DOHH2 (cell line): ENCODE results near the gene SLAIN1.

Source experiments
- H3F3A ChIP-seq: fragments of 200-600 bp; sonication (generic), shearing (Covaris generic); 2 replicates; pipeline ENCODE4 v1.6.0; 2016; ENCODE audit warnings: antibody characterized with exemption, mild to moderate bottlenecking; ENCODE audit not compliant: control insufficient read depth, insufficient read depth
- H3K27ac ChIP-seq: fragments of 200-600 bp; sonication (generic); 2 replicates; pipeline ENCODE4 v1.5.1; 2014; ENCODE audit warnings: low read depth, mild to moderate bottlenecking, low read length, moderate library complexity
- H3K27me3 ChIP-seq: fragments of 200-600 bp; sonication (generic); 2 replicates; pipeline ENCODE4 v1.6.1; 2014; ENCODE audit warnings: mild to moderate bottlenecking, low read length, mixed read lengths; ENCODE audit not compliant: control insufficient read depth
- H3K36me3 ChIP-seq: fragments of 200-600 bp; sonication (generic); 2 replicates; pipeline ENCODE4 v1.6.1; 2014; ENCODE audit warnings: mild to moderate bottlenecking, low read length, moderate library complexity, mixed read lengths; ENCODE audit not compliant: control insufficient read depth
- H3K4me1 ChIP-seq: fragments of 200-600 bp; sonication (generic); 2 replicates; pipeline ENCODE4 v1.6.1; 2014; ENCODE audit warnings: mild to moderate bottlenecking, low read length, mixed read lengths; ENCODE audit not compliant: control insufficient read depth
- H3K4me2 ChIP-seq: fragments of 200-600 bp; sonication (generic); 2 replicates; pipeline ENCODE4 v1.6.0; 2014; ENCODE audit warnings: mild to moderate bottlenecking, low read length, moderate library complexity
- H3K4me3 ChIP-seq: fragments of 200-600 bp; sonication (generic); 2 replicates; pipeline ENCODE4 v1.5.1; 2014; ENCODE audit warnings: mild to moderate bottlenecking, low read length, mixed read lengths
- H3K79me2 ChIP-seq: fragments of 200-600 bp; sonication (generic); 2 replicates; pipeline ENCODE4 v1.6.1; 2014; ENCODE audit warnings: mild to moderate bottlenecking, low read length, mixed read lengths; ENCODE audit not compliant: control insufficient read depth
- H3K9me2 ChIP-seq: fragments of 200-600 bp; sonication (generic); replicated peaks from 2 replicates; pipeline ENCODE4 v1.6.1; 2014; ENCODE audit warnings: mild to moderate bottlenecking, low read length, mixed read lengths; ENCODE audit not compliant: control insufficient read depth
- H3K9me3 ChIP-seq: fragments of 200-600 bp; sonication (generic); 2 replicates; pipeline ENCODE4 v1.6.1; 2014; ENCODE audit warnings: antibody characterized with exemption, low read length, mixed read lengths; ENCODE audit not compliant: control insufficient read depth, insufficient read depth
- H4K20me1 ChIP-seq: fragments of 200-600 bp; sonication (generic); 2 replicates; pipeline ENCODE4 v1.6.0; 2014; ENCODE audit warnings: low read depth, mild to moderate bottlenecking, antibody characterized with exemption, low read length, moderate library complexity; ENCODE audit not compliant: control insufficient read depth, insufficient read depth
- EZH2phosphoT487 ChIP-seq: fragments of 200-600 bp; sonication (generic); IDR thresholded peaks from 2 replicates; pipeline ENCODE4 v1.6.1; 2017; ENCODE audit warnings: borderline replicate concordance, mild to moderate bottlenecking, antibody characterized with exemption, low read length, moderate library complexity, mixed read lengths
- TF ChIP-seq, protein P1 (sequence below): fragments of 200-600 bp; sonication (generic); IDR thresholded peaks from one replicate; pipeline ENCODE4 v1.5.1; 2014; ENCODE audit warnings: antibody characterized with exemption, mild to moderate bottlenecking, low read depth, low read length; ENCODE audit not compliant: poor library complexity, severe bottlenecking

The SLAIN1 gene

DNA sequence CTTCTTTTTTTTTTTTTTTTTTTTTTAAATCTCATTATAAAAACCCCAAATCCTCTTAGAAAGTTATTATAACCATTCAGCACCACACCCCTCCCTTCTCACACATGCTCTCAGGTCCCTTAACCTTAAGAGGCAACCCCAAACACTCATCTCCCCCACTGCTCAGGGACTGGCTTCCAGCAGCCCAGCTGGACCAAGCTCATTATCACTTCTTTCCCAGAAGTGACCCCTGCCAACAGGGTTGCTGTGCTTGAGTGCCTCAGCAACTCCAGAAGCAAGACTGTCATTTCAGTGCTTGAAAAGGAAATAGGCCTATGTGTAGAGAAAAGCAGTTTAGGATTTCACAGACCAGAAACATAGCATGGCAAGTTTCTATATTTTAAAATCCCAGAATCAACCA is 84.3 kb downstream of the SLAIN1 start:
- H3K27me3 ChIP-seq = no peaks in the 10 kb centered on the region
- no peak for TF ChIP-seq EZH2phosphoT487
- H3K36me3 ChIP-seq = no peaks in the 10 kb centered on the region
- H3K79me2 ChIP-seq = no peaks in the 10 kb centered on the region
- no peak overlapping the region for H3K4me3 ChIP-seq
- no peak overlapping the region for H3K4me2 ChIP-seq
- no peaks in the 10 kb centered on the region for H3F3A ChIP-seq
- H3K9me3 ChIP-seq = no peaks in the 10 kb centered on the region
- no peaks in the 10 kb centered on the region for H4K20me1 ChIP-seq
- H3K27ac ChIP-seq = no peak overlapping the region
- no peaks in the 10 kb centered on the region for H3K9me2 ChIP-seq
- H3K4me1 ChIP-seq = no peaks in the 10 kb centered on the region

DNA sequence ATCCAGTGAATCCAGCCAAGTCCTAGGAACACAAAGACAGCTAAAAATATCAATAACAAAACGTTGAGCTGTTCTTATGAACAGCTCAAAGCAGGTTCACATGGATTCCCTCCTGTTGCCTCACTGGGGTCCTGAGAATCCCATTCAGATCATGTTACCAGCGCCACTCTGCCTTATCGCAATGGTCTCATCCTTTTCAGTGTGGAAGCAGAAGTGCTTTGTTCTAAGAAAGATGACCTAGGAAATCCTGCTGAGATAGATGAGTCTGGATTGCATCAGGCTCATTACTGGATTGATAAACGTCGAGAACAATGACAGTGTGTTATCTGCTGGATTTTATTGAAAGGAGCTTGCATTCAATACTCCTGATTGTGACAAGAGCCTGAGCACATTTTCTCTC is 87.0 kb downstream of the SLAIN1 start:
- H3K4me1 ChIP-seq = no peaks in the 10 kb centered on the region
- H3K36me3 ChIP-seq = no peaks in the 10 kb centered on the region
- no peak for TF ChIP-seq EZH2phosphoT487
- TF ChIP-seq, protein P1, sequence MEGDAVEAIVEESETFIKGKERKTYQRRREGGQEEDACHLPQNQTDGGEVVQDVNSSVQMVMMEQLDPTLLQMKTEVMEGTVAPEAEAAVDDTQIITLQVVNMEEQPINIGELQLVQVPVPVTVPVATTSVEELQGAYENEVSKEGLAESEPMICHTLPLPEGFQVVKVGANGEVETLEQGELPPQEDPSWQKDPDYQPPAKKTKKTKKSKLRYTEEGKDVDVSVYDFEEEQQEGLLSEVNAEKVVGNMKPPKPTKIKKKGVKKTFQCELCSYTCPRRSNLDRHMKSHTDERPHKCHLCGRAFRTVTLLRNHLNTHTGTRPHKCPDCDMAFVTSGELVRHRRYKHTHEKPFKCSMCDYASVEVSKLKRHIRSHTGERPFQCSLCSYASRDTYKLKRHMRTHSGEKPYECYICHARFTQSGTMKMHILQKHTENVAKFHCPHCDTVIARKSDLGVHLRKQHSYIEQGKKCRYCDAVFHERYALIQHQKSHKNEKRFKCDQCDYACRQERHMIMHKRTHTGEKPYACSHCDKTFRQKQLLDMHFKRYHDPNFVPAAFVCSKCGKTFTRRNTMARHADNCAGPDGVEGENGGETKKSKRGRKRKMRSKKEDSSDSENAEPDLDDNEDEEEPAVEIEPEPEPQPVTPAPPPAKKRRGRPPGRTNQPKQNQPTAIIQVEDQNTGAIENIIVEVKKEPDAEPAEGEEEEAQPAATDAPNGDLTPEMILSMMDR = no peak
- H3K79me2 ChIP-seq = no peaks in the 10 kb centered on the region
- no peaks in the 10 kb centered on the region for H3K27me3 ChIP-seq
- H3K9me3 ChIP-seq = no peaks in the 10 kb centered on the region
- no peaks in the 10 kb centered on the region for H4K20me1 ChIP-seq
- H3K4me2 ChIP-seq = no peak overlapping the region
- no peaks in the 10 kb centered on the region for H3F3A ChIP-seq
- no peak overlapping the region for H3K4me3 ChIP-seq
- no peak overlapping the region for H3K27ac ChIP-seq
- no peaks in the 10 kb centered on the region for H3K9me2 ChIP-seq

DNA sequence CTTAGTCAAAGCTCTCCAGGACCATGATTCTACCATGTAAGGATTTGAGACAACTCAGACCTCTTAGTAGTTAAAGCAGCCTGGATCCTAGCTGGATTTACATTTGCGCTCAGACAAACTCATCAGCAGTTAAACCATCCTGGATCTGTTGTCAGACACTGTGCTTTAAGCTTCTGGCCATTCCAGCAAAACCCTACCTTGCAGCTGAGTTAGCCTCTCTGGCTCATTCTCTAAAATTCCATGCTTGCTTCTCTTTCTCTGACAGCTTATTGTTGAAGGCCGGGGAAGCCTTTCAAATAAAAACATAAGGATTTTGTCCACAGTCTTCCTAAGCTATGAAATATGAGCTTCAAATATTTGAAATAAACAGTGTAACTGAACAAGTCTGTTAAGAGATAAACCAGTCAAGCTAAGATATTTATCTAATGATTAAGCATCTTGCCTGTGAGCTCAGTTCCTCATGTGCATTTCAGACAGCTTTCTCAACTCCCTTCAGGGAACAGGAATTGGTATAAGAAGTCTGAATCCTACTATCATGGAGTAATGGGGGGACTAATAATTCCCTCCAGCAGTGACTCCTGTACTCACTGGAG is 89.3 kb downstream of the SLAIN1 start:
- Histone ChIP-seq H3K9me2 (no peaks in the 10 kb centered on the region), H3K9me3 (peaks cover 8% of the 10 kb centered on the region), H4K20me1 (no peaks in the 10 kb centered on the region), H3K4me1 (no peaks in the 10 kb centered on the region), H3K27me3 (no peaks in the 10 kb centered on the region), H3K36me3 (no peaks in the 10 kb centered on the region), H3K27ac (no peak overlapping the region), H3K4me2 (no peak overlapping the region), H3K79me2 (no peaks in the 10 kb centered on the region), H3K4me3 (no peak overlapping the region), H3F3A (no peaks in the 10 kb centered on the region)
- TF ChIP-seq EZH2phosphoT487 = no peak
- TF ChIP-seq, protein P1 = no peak

DNA sequence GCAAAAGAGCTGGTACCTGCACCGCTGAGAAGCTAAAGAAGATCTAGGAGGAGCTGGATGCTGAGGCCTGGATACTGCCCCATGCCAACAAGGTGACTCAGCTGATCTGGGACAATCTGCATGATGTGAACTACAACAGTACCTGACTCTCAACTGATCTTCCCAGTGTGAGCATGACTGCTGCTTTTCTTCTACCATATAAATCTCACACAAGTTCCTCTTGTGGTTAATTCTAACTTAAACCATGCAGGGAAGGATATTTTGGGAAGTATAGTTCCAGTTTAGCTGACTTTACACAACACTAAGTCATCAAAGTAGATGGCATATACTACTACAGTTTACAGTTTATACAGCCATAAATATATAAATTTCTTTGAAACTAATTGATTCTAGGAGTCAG is 91.9 kb downstream of the SLAIN1 start:
- no peaks in the 10 kb centered on the region for H3K4me1 ChIP-seq

More for the DNA sequence above, 91.9 kb downstream of the SLAIN1 start:
- Histone ChIP-seq H3K4me2 (no peak overlapping the region), H3K9me3 (peaks cover 8% of the 10 kb centered on the region), H3F3A (no peaks in the 10 kb centered on the region), H4K20me1 (no peaks in the 10 kb centered on the region), H3K79me2 (no peaks in the 10 kb centered on the region), H3K27ac (no peak overlapping the region), H3K36me3 (no peaks in the 10 kb centered on the region), H3K4me3 (no peak overlapping the region), H3K9me2 (no peaks in the 10 kb centered on the region), H3K27me3 (no peaks in the 10 kb centered on the region)
- TF ChIP-seq EZH2phosphoT487 = no peak
- TF ChIP-seq, protein P1 = no peak
